Retinal pigment epithelial cell (primary cell): ENCODE measurements around the gene PDE1C.

Experiments
- DNase-seq: peaks from one replicate; pipeline ENCODE4 v3.0.0-alpha.2; 2010; ENCODE audit warnings: low read depth
- H3K4me3 ChIP-seq: 2 replicates; pipeline ENCODE4 v1.5.1; 2011; ENCODE audit warnings: mild to moderate bottlenecking, low read length, control low read depth, moderate library complexity
- CTCF ChIP-seq: conservative IDR thresholded peaks from 2 replicates; pipeline ENCODE4 v1.5.1; 2011; ENCODE audit warnings: low read depth, low read length, control low read depth, inconsistent platforms

Gene PDE1C

GRCh38 chr7:32056767-32057166 lies 13.4 kb downstream of the PDE1C start:
- H3K4me3 ChIP-seq: no peak overlapping the region
- DNase-seq: no peak
- no peak for TF ChIP-seq CTCF

- TF ChIP-seq CTCF: no peak
- H3K4me3 ChIP-seq: no peak overlapping the region
- DNase-seq: no peak
These were observed 17.0 kb downstream of the PDE1C start for GRCh38 chr7:32053204-32053603.

GRCh38 chr7:32051128-32051527 lies 19.1 kb downstream of the PDE1C start:
- no peak for DNase-seq

GRCh38 chr7:32049599-32049998 lies 20.6 kb downstream of the PDE1C start:
- H3K4me3 ChIP-seq: no peak overlapping the region
- TF ChIP-seq CTCF: no peak
- no peak for DNase-seq

More at GRCh38 chr7:32051128-32051527, 19.1 kb downstream of the PDE1C start:
- no peak overlapping the region for H3K4me3 ChIP-seq
- TF ChIP-seq CTCF: no peak

- TF ChIP-seq CTCF: no peak
- DNase-seq: no peak
- H3K4me3 ChIP-seq: no peak overlapping the region
These were observed 21.2 kb downstream of the PDE1C start for GRCh38 chr7:32048970-32049491.

GRCh38 chr7:32047801-32048200 lies 22.4 kb downstream of the PDE1C start:
- no peak for TF ChIP-seq CTCF
- H3K4me3 ChIP-seq: no peak overlapping the region
- DNase-seq: no peak

GRCh38 chr7:32047075-32047474 lies 23.1 kb downstream of the PDE1C start:
- DNase-seq: peak; percentile 54
- no peak for TF ChIP-seq CTCF

More at GRCh38 chr7:32047075-32047474, 23.1 kb downstream of the PDE1C start:
- H3K4me3 ChIP-seq: no peak overlapping the region
